SK-N-SH treated with all-trans-retinoic acid at 6 μM for 48 hours (cell line): ENCODE measurements around the gene PRPF40B.

ENCODE experiments used
- ATAC-seq: fragments of 200-7000 bp; cut with Tn5 transposase; 3 replicates; pipeline ENCODE4 v1.9.1; 2020; ENCODE audit warnings: mild to moderate bottlenecking, moderate library complexity
- BACH2 ChIP-seq: fragments of 250-450 bp; sonication (Bioruptor Pico); IDR thresholded peaks from 2 replicates; pipeline ENCODE4 v1.9.0; 2021; ENCODE audit warnings: mild to moderate bottlenecking, borderline replicate concordance
- CREB5 ChIP-seq: fragments of 250-450 bp; sonication (Bioruptor Pico); IDR thresholded peaks from 2 replicates; pipeline ENCODE4 v1.5.1; 2020; ENCODE audit warnings: low read depth, mild to moderate bottlenecking, moderate library complexity
- CSDC2 ChIP-seq: fragments of 250-450 bp; sonication (Bioruptor Pico); IDR thresholded peaks from 2 replicates; pipeline ENCODE4 v1.5.0; 2020; ENCODE audit warnings: mild to moderate bottlenecking, moderate library complexity
- CSRNP3 ChIP-seq: fragments of 250-450 bp; sonication (Bioruptor Pico); IDR thresholded peaks from 2 replicates; pipeline ENCODE4 v1.5.1; 2021; ENCODE audit warnings: mild to moderate bottlenecking, moderate library complexity
- ESRRG ChIP-seq: fragments of 250-450 bp; sonication (Bioruptor Pico); IDR thresholded peaks from 2 replicates; pipeline ENCODE4 v1.6.1; 2021; ENCODE audit warnings: mild to moderate bottlenecking
- GLIS3 ChIP-seq: fragments of 250-450 bp; sonication (Bioruptor Pico); IDR thresholded peaks from 2 replicates; pipeline ENCODE4 v1.5.0; 2020; ENCODE audit warnings: mild to moderate bottlenecking, moderate library complexity
- ISL1 ChIP-seq: fragments of 250-450 bp; sonication (Bioruptor Pico); IDR thresholded peaks from 2 replicates; pipeline ENCODE4 v2.1.2; 2022; ENCODE audit warnings: mild to moderate bottlenecking, moderate library complexity
- OSR1 ChIP-seq: fragments of 250-450 bp; sonication (Bioruptor Pico); IDR thresholded peaks from 2 replicates; pipeline ENCODE4 v1.8.0; 2022; ENCODE audit warnings: moderate library complexity, mild to moderate bottlenecking, inconsistent platforms
- PATZ1 ChIP-seq: fragments of 250-450 bp; sonication (Bioruptor Pico); IDR thresholded peaks from 2 replicates; pipeline ENCODE4 v1.8.0; 2020; ENCODE audit warnings: mild to moderate bottlenecking, moderate library complexity, borderline replicate concordance
- POU6F1 ChIP-seq: fragments of 250-450 bp; sonication (Bioruptor Pico); IDR thresholded peaks from 2 replicates; pipeline ENCODE4 v1.8.0; 2021; ENCODE audit warnings: low read depth, mild to moderate bottlenecking, moderate library complexity, borderline replicate concordance
- PPARA ChIP-seq: fragments of 250-450 bp; sonication (Bioruptor Pico); IDR thresholded peaks from 2 replicates; pipeline ENCODE4 v1.5.0; 2020; ENCODE audit warnings: mild to moderate bottlenecking, borderline replicate concordance
- RARB ChIP-seq: fragments of 250-450 bp; sonication (Bioruptor Pico); IDR thresholded peaks from 2 replicates; pipeline ENCODE4 v1.8.0; 2021; ENCODE audit warnings: mild to moderate bottlenecking, moderate library complexity
- TCF4 ChIP-seq: fragments of 250-450 bp; sonication (Bioruptor Pico); IDR thresholded peaks from 2 replicates; pipeline ENCODE4 v1.8.0; 2021; ENCODE audit warnings: mild to moderate bottlenecking, moderate library complexity, borderline replicate concordance
- TOX ChIP-seq: fragments of 250-450 bp; sonication (Bioruptor Pico); IDR thresholded peaks from 2 replicates; pipeline ENCODE4 v1.8.0; 2021; ENCODE audit warnings: mild to moderate bottlenecking, moderate library complexity, borderline replicate concordance
- TSHZ2 ChIP-seq: fragments of 250-450 bp; sonication (Bioruptor Pico); IDR thresholded peaks from 2 replicates; pipeline ENCODE4 v1.5.0; 2020; ENCODE audit warnings: mild to moderate bottlenecking, moderate library complexity
- ZC3H10 ChIP-seq: fragments of 250-450 bp; sonication (Bioruptor Pico); IDR thresholded peaks from 2 replicates; pipeline ENCODE4 v1.5.1; 2021; ENCODE audit warnings: mild to moderate bottlenecking, moderate library complexity
- ZFP3 ChIP-seq: fragments of 250-450 bp; sonication (Bioruptor Pico); IDR thresholded peaks from 2 replicates; pipeline ENCODE4 v1.5.0; 2020; ENCODE audit warnings: mild to moderate bottlenecking, moderate library complexity
- ZFP30 ChIP-seq: fragments of 450-650 bp; formaldehyde crosslinking; IDR thresholded peaks from 2 replicates; pipeline ENCODE4 v1.5.0; 2022; ENCODE audit warnings: mild to moderate bottlenecking, moderate library complexity
- ZNF565 ChIP-seq: fragments of 450-650 bp; formaldehyde crosslinking; conservative IDR thresholded peaks from 2 replicates; pipeline ENCODE4 v1.5.0; 2020; ENCODE audit warnings: low read depth, mild to moderate bottlenecking, moderate library complexity
- ZNF70 ChIP-seq: fragments of 450-650 bp; formaldehyde crosslinking; IDR thresholded peaks from 2 replicates; pipeline ENCODE4 v1.5.0; 2020; ENCODE audit warnings: mild to moderate bottlenecking, moderate library complexity
- ZNF8 ChIP-seq: fragments of 450-650 bp; formaldehyde crosslinking; IDR thresholded peaks from 2 replicates; pipeline ENCODE4 v1.5.0; 2020; ENCODE audit warnings: mild to moderate bottlenecking, moderate library complexity

Gene PRPF40B

GRCh38 chr12:49616533-49617219 is 6.7 kb upstream of the PRPF40B start:
- ATAC-seq, result no peak; the same call in 2 of the 3 replicates
- TF ChIP-seq ZFP3 (CRISPR knock-in tag) (no peak), ZNF70 (CRISPR knock-in tag) (no peak), ISL1 (peak; percentile 30; the same call in 1 of the 2 replicates), RARB (no peak)

- ATAC-seq, result no peak
- TF ChIP-seq RARB (no peak), GLIS3 (CRISPR knock-in tag) (no peak), POU6F1 (no peak), PPARA (CRISPR knock-in tag) (no peak), ISL1 (no peak), ESRRG (CRISPR knock-in tag) (no peak)
Measured at GRCh38 chr12:49618576-49618975, 4.8 kb upstream of the PRPF40B start.

GRCh38 chr12:49619286-49619685 is 4.1 kb upstream of the PRPF40B start:
- TF ChIP-seq CSDC2 (no peak), GLIS3 (CRISPR knock-in tag) (no peak), ZC3H10 (CRISPR knock-in tag) (no peak), ZNF70 (CRISPR knock-in tag) (no peak), ZNF565 (no peak), CSRNP3 (CRISPR knock-in tag) (no peak), ZNF8 (CRISPR knock-in tag) (no peak), CREB5 (CRISPR knock-in tag) (no peak), RARB (no peak), ISL1 (no peak), TCF4 (CRISPR knock-in tag) (no peak), PATZ1 (CRISPR knock-in tag) (no peak), BACH2 (no peak), ZFP30 (no peak), OSR1 (no peak)
- ATAC-seq, result no peak

- ATAC-seq, result no peak; the same call in 2 of the 3 replicates
- TF ChIP-seq ZFP30, result no peak
- no peak for TF ChIP-seq ZNF8 (CRISPR knock-in tag)
- TF ChIP-seq ISL1, result no peak
- no peak for TF ChIP-seq BACH2
- TF ChIP-seq ZNF70 (CRISPR knock-in tag), result no peak
- no peak for TF ChIP-seq TOX (CRISPR knock-in tag)
- no peak for TF ChIP-seq POU6F1
- TF ChIP-seq ESRRG (CRISPR knock-in tag), result no peak
- no peak for TF ChIP-seq TSHZ2
Measured at GRCh38 chr12:49621651-49622500, 1.5 kb upstream of the PRPF40B start.
